Brain microvascular endothelial cell (primary cell): ENCODE data around the gene USP43.

ENCODE experiments used
- DNase-seq: peaks from one replicate; pipeline ENCODE4 v3.0.0-alpha.2; 2020
- H3K27ac ChIP-seq: fragments of 250-450 bp; sonication (Bioruptor Pico); 2 replicates; pipeline ENCODE4 v1.5.1; 2020; ENCODE audit warnings: mild to moderate bottlenecking, moderate library complexity
- H3K27me3 ChIP-seq: fragments of 250-450 bp; sonication (Bioruptor Pico); replicated peaks from 2 replicates; pipeline ENCODE4 v1.5.1; 2020; ENCODE audit warnings: mild to moderate bottlenecking
- H3K36me3 ChIP-seq: fragments of 250-450 bp; sonication (Bioruptor Pico); replicated peaks from 2 replicates; pipeline ENCODE4 v1.5.1; 2020; ENCODE audit warnings: mild to moderate bottlenecking
- H3K4me3 ChIP-seq: 2 replicates; pipeline ENCODE4 v1.5.1; 2011; ENCODE audit warnings: low read depth, mild to moderate bottlenecking, control low read depth, low read length, moderate library complexity
- CTCF ChIP-seq: IDR thresholded peaks from 2 replicates; pipeline ENCODE4 v1.5.1; 2011; ENCODE audit warnings: low read depth, mild to moderate bottlenecking, moderate library complexity, low read length, control low read depth, inconsistent platforms; ENCODE audit errors: missing control alignments
- in situ Hi-C: cut with HindIII; loops from 2 replicates; pipeline ENCODE4 v1.10.0; 2017; ENCODE audit warnings: low sequenced_read_pairs, low pct_ligation_motif_present

The USP43 gene

GRCh38 chr17:9726291-9726690 is 81.0 kb downstream of the USP43 start:
- no peak for TF ChIP-seq CTCF
- in situ Hi-C loops, result no loop called here
- no peaks in the 10 kb centered on the region for H3K27me3 ChIP-seq
- H3K27ac ChIP-seq, result no peak overlapping the region
- no peak overlapping the region for H3K4me3 ChIP-seq
- no peak for DNase-seq
- no peaks in the 10 kb centered on the region for H3K36me3 ChIP-seq

DNA sequence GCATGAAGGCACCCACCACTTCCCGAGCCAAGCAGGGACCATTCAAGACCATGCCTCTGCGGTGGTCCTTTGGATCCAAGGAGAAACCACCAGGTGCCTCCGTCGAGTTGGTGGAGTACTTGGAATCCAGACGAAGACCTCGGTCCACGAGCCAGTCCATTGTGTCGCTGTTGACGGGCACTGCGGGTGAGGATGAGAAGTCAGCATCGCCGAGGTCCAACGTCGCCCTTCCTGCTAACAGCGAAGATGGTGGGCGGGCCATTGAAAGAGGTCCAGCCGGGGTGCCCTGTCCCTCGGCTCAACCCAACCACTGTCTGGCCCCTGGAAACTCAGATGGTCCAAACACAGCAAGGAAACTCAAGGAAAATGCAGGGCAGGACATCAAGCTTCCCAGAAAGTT is 82.7 kb downstream of the USP43 start:
- in situ Hi-C loops, result no loop called here
- Histone ChIP-seq H3K36me3 (no peaks in the 10 kb centered on the region), H3K4me3 (no peak overlapping the region), H3K27ac (no peak overlapping the region), H3K27me3 (no peaks in the 10 kb centered on the region)
- no peak for TF ChIP-seq CTCF
- no peak for DNase-seq

- TF ChIP-seq CTCF, result no peak
- Histone ChIP-seq H3K36me3 (no peaks in the 10 kb centered on the region), H3K4me3 (no peak overlapping the region), H3K27ac (no peak overlapping the region), H3K27me3 (no peaks in the 10 kb centered on the region)
- in situ Hi-C loops, result no loop called here
- no peak for DNase-seq
Measured at GRCh38 chr17:9728564-9728963, 83.2 kb downstream of the USP43 start.

DNA sequence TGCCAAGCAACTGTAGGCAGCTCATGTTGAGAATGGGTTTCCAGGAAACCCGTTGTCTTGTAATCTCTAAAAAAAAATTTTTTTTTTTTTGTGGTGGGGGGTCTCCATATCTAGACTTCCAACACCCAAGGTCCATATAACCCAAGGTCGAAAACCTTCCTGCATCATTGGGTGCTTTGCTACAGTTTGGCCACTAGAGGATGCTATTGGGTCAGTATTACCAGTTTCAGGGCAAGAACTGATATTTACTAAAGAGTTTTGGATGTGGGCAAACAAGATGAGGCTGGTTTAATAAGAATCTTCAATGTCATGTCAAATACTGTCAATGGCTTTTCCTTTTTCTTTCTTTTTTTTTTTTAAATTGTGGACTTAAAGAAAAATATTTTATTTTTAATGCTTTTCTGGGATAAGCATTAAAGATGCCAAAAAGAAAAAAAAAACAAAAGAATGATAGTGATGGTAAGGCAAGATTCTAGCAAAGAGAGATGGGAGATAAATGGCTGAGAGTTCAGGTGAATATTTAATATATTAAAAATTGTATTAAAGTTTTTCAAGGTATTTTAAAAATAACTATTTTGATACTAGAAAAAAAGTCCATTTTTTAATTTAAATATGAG is 83.8 kb downstream of the USP43 start:
- Histone ChIP-seq H3K36me3 (no peaks in the 10 kb centered on the region), H3K4me3 (no peak overlapping the region), H3K27me3 (no peaks in the 10 kb centered on the region), H3K27ac (no peak overlapping the region)
- TF ChIP-seq CTCF, result peak; percentile 94
- no peak for DNase-seq
- in situ Hi-C loops, result no loop called here

DNA sequence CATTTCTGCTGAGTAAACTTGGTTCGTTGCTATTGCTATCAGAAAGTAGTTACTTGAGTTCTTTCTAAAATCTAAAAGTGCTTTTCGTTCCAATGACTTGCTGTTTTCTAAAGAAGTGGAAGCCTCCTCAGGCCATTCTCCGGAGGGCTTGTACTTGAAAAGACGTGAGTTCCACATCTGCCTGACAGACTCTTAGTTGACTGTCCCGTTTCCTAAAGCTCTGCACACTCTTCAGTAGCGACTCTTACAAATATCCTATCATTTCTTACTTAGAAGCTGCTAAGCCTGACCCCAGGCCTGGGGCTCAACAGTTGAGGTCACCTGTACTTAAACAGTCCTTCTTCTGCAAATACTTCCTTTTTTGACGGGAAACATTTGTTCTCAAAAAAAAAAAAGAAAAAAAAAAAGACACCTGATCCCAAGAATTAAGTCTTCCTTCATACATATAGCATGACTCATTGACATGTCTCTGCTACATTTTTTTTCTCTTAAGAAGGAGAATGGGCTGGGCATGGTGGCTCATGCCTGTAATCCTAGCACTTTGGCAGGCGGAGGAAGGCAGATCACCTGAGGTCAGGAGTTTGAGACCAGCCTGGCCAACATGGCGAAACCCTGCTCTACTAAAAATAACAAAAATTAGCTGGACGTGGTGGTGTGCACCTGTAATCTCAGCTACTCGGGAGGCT is 84.6 kb downstream of the USP43 start:
- H3K27ac ChIP-seq, result no peak overlapping the region
- no peaks in the 10 kb centered on the region for H3K27me3 ChIP-seq
- no peaks in the 10 kb centered on the region for H3K36me3 ChIP-seq
- no peak for DNase-seq
- no peak overlapping the region for H3K4me3 ChIP-seq
- in situ Hi-C loops, result no loop called here
- no peak for TF ChIP-seq CTCF

DNA sequence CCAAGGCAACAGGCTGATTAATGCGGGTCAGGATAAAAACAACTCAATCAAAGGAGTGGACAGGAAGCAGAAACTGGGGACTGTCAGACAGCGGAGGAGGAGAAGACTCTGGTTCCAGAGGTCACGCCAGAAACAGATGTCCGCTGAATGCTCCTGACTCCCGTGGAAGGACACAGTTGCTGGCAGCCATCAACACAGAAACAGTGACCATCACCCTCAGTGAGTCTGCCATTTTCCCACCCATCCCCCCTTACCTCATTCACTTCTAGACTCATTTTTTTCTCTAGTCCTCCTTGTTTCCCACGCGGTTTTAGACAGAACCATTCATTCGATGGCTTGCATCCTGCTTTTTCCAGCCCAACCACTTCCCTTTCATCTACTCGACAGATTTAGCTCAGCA is 105.2 kb downstream of the USP43 start:
- Histone ChIP-seq H3K27me3 (no peaks in the 10 kb centered on the region), H3K36me3 (no peaks in the 10 kb centered on the region), H3K4me3 (no peak overlapping the region), H3K27ac (no peak overlapping the region)
- in situ Hi-C loops, result no loop called here
- DNase-seq, result no peak
- no peak for TF ChIP-seq CTCF
